ENCODE data around the gene TNNT1. TPM values are rescaled to one million over a fixed set of nuclear protein-coding genes. Genes with fewer than 3 reads are reported as not detected.

TNNT1 gene
- total and polyA plus RNA-seq, 8 donors, result 1.1 to 4.3 (median 1.6) TPM; not detected in 1

- ATAC-seq, result no peak
- peaks cover 36 to 95% of the 10 kb centered on the region in 2 donors for H3K27me3 ChIP-seq
These were observed 7.3 kb downstream of the TNNT1 start for GRCh38 chr19:55141696-55142095.

GRCh38 chr19:55137915-55138314 lies 11.1 kb downstream of the TNNT1 start:
- Histone ChIP-seq H3K4me1 (peaks cover 0 to 3% of the 10 kb centered on the region in 2 donors), H3K27me3 (peaks cover 22 to 92% of the 10 kb centered on the region in 2 donors)
- no peak for TF ChIP-seq CTCF (IDR thresholded peaks at IDR 0.05)

More at GRCh38 chr19:55141696-55142095, 7.3 kb downstream of the TNNT1 start:
- H3K9me3 ChIP-seq, result no peaks in the 10 kb centered on the region
- H3K4me3 ChIP-seq, result no peak overlapping the region
- peaks cover 3 to 15% of the 10 kb centered on the region in 2 donors for H3K4me1 ChIP-seq
- no peaks in the 10 kb centered on the region for H3K36me3 ChIP-seq
- H3K27ac ChIP-seq, result no peak overlapping the region
- DNase-seq, result no peak
- TF ChIP-seq CTCF (IDR thresholded peaks at IDR 0.05), result no peak
- intact Hi-C loops (cut with DNase I), result no loop called here

GRCh38 chr19:55136399-55137102 lies 12.5 kb downstream of the TNNT1 start:
- Histone ChIP-seq H3K27me3 (peaks cover 15 to 92% of the 10 kb centered on the region in 2 donors), H3K27ac (no peak overlapping the region), H3K4me3 (no peak overlapping the region), H3K4me1 (peaks cover 0 to 3% of the 10 kb centered on the region in 2 donors), H3K9me3 (no peaks in the 10 kb centered on the region), H3K36me3 (no peaks in the 10 kb centered on the region)
- intact Hi-C loops (cut with DNase I), result no loop called here
- no peak for DNase-seq
- no peak for TF ChIP-seq CTCF (IDR thresholded peaks at IDR 0.05)
- no peak for ATAC-seq

More at GRCh38 chr19:55137915-55138314, 11.1 kb downstream of the TNNT1 start:
- H3K36me3 ChIP-seq, result no peaks in the 10 kb centered on the region
- ATAC-seq (no peak), DNase-seq (no peak)
- no peak overlapping the region for H3K4me3 ChIP-seq
- no peak overlapping the region for H3K27ac ChIP-seq
- intact Hi-C loops (cut with DNase I), result no loop called here
- H3K9me3 ChIP-seq, result no peaks in the 10 kb centered on the region

- DNase-seq (no peak), ATAC-seq (no peak)
- TF ChIP-seq CTCF (IDR thresholded peaks at IDR 0.05), result no peak
- H3K9me3 ChIP-seq, result no peaks in the 10 kb centered on the region
- no peak overlapping the region for H3K4me3 ChIP-seq
- H3K27me3 ChIP-seq, result peaks cover 9 to 90% of the 10 kb centered on the region in 2 donors
- no peaks in the 10 kb centered on the region for H3K4me1 ChIP-seq
- intact Hi-C loops (cut with DNase I), result no loop called here
- H3K36me3 ChIP-seq, result no peaks in the 10 kb centered on the region
- H3K27ac ChIP-seq, result no peak overlapping the region
These were observed 14.3 kb downstream of the TNNT1 start for GRCh38 chr19:55134736-55135135.

- H3K27ac ChIP-seq, result no peak overlapping the region
- no peaks in the 10 kb centered on the region for H3K4me1 ChIP-seq
- intact Hi-C loops (cut with DNase I), result no loop called here
- ATAC-seq, result no peak
- peaks cover 9 to 90% of the 10 kb centered on the region in 2 donors for H3K27me3 ChIP-seq
- no peak overlapping the region for H3K4me3 ChIP-seq
- TF ChIP-seq CTCF (IDR thresholded peaks at IDR 0.05), result no peak
- no peak for DNase-seq
- no peaks in the 10 kb centered on the region for H3K36me3 ChIP-seq
- no peaks in the 10 kb centered on the region for H3K9me3 ChIP-seq
These were observed 15.2 kb downstream of the TNNT1 start for GRCh38 chr19:55133639-55134444.
